Measurements from ENCODE around the gene S100A7A. TPM values are rescaled to one million over a fixed set of nuclear protein-coding genes. Genes with fewer than 3 reads are reported as not detected.

S100A7A gene
- polyA plus RNA-seq, 1 of the 3 experiments (the other 2 are of a cell fraction) = not detected

GRCh38 chr1:153367090-153367489 is 49.2 kb upstream of the S100A7A start:
- no peak overlapping the region for H2AFZ ChIP-seq (ENCODE audit: low read depth)
- H4K20me1 ChIP-seq (ENCODE audit: insufficient read depth) = no peaks in the 10 kb centered on the region
- no peaks in the 10 kb centered on the region for H3K79me2 ChIP-seq (ENCODE audit: insufficient read depth)
- H3K9ac ChIP-seq = no peak overlapping the region
- DNase-seq = no peak
- no peaks in the 10 kb centered on the region for H3K9me2 ChIP-seq
- ChIA-PET CTCF (interaction anchor here (1.9 kb wide), 1 partner anchor 12 kb away, joined by 5 read pairs; no protein-coding TSS in a partner anchor), POLR2A (no interaction called here)
- WGBS (ENCODE audit: low lambda C conversion rate) = 2% methylated on average over 2 of the region's 2 CpGs
- no peaks in the 10 kb centered on the region for H3K36me3 ChIP-seq (replicated peaks in 1 of 2; ENCODE audit: control insufficient read depth in 1 of 2, insufficient read depth in 2 of 2, low read length in 1 of 2)
- no peak for TF ChIP-seq EZH2phosphoT487 (IDR thresholded peaks at IDR 0.05; ENCODE audit: borderline replicate concordance, low read depth)
- no peak for TF ChIP-seq FOXJ3 (CRISPR knock-in tag; IDR thresholded peaks at IDR 0.05)
- no peak for TF ChIP-seq MEF2A (IDR thresholded peaks at IDR 0.05; ENCODE audit: borderline replicate concordance, low read depth)
- no peak for TF ChIP-seq RAD21 (IDR thresholded peaks at IDR 0.05; ENCODE audit: low read length)
- TF ChIP-seq FOXM1 (IDR thresholded peaks at IDR 0.05; ENCODE audit: low read depth) = no peak
- TF ChIP-seq NRF1 (IDR thresholded peaks at IDR 0.05; ENCODE audit: low read depth, low read length) = no peak
- no peak for TF ChIP-seq MXI1 (IDR thresholded peaks at IDR 0.05; ENCODE audit: low read depth, low read length)
- no peak overlapping the region for H3K4me2 ChIP-seq
- no peaks in the 10 kb centered on the region for H3K4me1 ChIP-seq (ENCODE audit: control insufficient read depth in 1 of 2, insufficient read depth in 2 of 2, low read depth in 1 of 2, low read length in 1 of 2)
- H3K9me3 ChIP-seq = no peaks in the 10 kb centered on the region
- H3K27me3 ChIP-seq (ENCODE audit: insufficient read depth) = peaks cover 31% of the 10 kb centered on the region; the same call in 1 of the 2 replicates
- H3K4me3 ChIP-seq (ENCODE audit: low read depth in 2 of 2, low read length in 1 of 2) = no peak overlapping the region
- H3F3A ChIP-seq (replicated peaks; ENCODE audit: insufficient read depth) = no peaks in the 10 kb centered on the region
- no peak overlapping the region for H3K27ac ChIP-seq (ENCODE audit: low read depth in 2 of 2, low read length in 1 of 2)

GRCh38 chr1:153368495-153368894 is 47.8 kb upstream of the S100A7A start:
- no peak for DNase-seq
- ChIA-PET CTCF (interaction anchor here (0.7 to 1.5 kb wide), 3 partner anchors 16 to 126 kb away, joined by 3 read pairs; no protein-coding TSS in a partner anchor), POLR2A (no interaction called here)
- 0% methylated on average over 2 of the region's 2 CpGs for WGBS (ENCODE audit: low lambda C conversion rate)
- TF ChIP-seq FOXJ3 (CRISPR knock-in tag; IDR thresholded peaks at IDR 0.05) (no peak), GATA2 (CRISPR knock-in tag; IDR thresholded peaks at IDR 0.05) (no peak), TEAD4 (IDR thresholded peaks at IDR 0.05; ENCODE audit: borderline replicate concordance, insufficient read depth) (no peak), MXI1 (IDR thresholded peaks at IDR 0.05; ENCODE audit: low read depth, low read length) (no peak), RFX5 (IDR thresholded peaks at IDR 0.05; ENCODE audit: low read length) (no peak), POLR2AphosphoS5 (IDR thresholded peaks at IDR 0.05; ENCODE audit: low read depth, low read length) (no peak), ELF1 (IDR thresholded peaks at IDR 0.05) (no peak)
- TF ChIP-seq, protein P1, sequence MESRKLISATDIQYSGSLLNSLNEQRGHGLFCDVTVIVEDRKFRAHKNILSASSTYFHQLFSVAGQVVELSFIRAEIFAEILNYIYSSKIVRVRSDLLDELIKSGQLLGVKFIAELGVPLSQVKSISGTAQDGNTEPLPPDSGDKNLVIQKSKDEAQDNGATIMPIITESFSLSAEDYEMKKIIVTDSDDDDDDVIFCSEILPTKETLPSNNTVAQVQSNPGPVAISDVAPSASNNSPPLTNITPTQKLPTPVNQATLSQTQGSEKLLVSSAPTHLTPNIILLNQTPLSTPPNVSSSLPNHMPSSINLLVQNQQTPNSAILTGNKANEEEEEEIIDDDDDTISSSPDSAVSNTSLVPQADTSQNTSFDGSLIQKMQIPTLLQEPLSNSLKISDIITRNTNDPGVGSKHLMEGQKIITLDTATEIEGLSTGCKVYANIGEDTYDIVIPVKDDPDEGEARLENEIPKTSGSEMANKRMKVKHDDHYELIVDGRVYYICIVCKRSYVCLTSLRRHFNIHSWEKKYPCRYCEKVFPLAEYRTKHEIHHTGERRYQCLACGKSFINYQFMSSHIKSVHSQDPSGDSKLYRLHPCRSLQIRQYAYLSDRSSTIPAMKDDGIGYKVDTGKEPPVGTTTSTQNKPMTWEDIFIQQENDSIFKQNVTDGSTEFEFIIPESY (IDR thresholded peaks at IDR 0.05; ENCODE audit: borderline replicate concordance, low read depth) = no peak
- Histone ChIP-seq H3K4me3 (ENCODE audit: low read depth in 2 of 2, low read length in 1 of 2) (no peak overlapping the region), H4K20me1 (ENCODE audit: insufficient read depth) (no peaks in the 10 kb centered on the region), H3K9me2 (no peaks in the 10 kb centered on the region), H3F3A (replicated peaks; ENCODE audit: insufficient read depth) (no peaks in the 10 kb centered on the region), H3K27ac (ENCODE audit: low read depth in 2 of 2, low read length in 1 of 2) (no peak overlapping the region), H3K4me2 (no peak overlapping the region), H3K36me3 (replicated peaks in 1 of 2; ENCODE audit: control insufficient read depth in 1 of 2, insufficient read depth in 2 of 2, low read length in 1 of 2) (no peaks in the 10 kb centered on the region), H3K27me3 (ENCODE audit: insufficient read depth) (peaks cover 31% of the 10 kb centered on the region; the same call in 1 of the 2 replicates), H3K9ac (no peak overlapping the region), H3K4me1 (ENCODE audit: control insufficient read depth in 1 of 2, insufficient read depth in 2 of 2, low read depth in 1 of 2, low read length in 1 of 2) (no peaks in the 10 kb centered on the region), H3K9me3 (no peaks in the 10 kb centered on the region), H3K79me2 (ENCODE audit: insufficient read depth) (no peaks in the 10 kb centered on the region), H2AFZ (ENCODE audit: low read depth) (no peak overlapping the region)
